Urinary bladder (tissue), 4 donors: ENCODE data around the gene AZU1. TPM values are rescaled to one million over a fixed set of nuclear protein-coding genes. Genes with fewer than 3 reads are reported as not detected.

ENCODE experiments used
- DNase-seq: peaks from one replicate; pipeline ENCODE4 v3.0.0-alpha.2; 2015; ENCODE audit errors: extremely low spot score
- H3K27ac ChIP-seq: one replicate; pipeline ENCODE4 v1.5.1; 2013; ENCODE audit warnings: low read depth, mild to moderate bottlenecking, moderate library complexity
- H3K36me3 ChIP-seq: one replicate; pipeline ENCODE4 v1.6.1; 2013; ENCODE audit warnings: mild to moderate bottlenecking, moderate library complexity; ENCODE audit not compliant: insufficient read depth
- H3K4me1 ChIP-seq: one replicate; pipeline ENCODE4 v1.6.1; 2013; ENCODE audit warnings: mild to moderate bottlenecking, moderate library complexity; ENCODE audit not compliant: insufficient read depth
- H3K4me3 ChIP-seq: one replicate; pipeline ENCODE4 v1.5.1; 2013; ENCODE audit warnings: low read depth, low read length
- WGBS: extraction: QIAGEN DNeasy Blood & Tissue Kit; methylation state at CpG from one replicate; pipeline ENCODE4 v1.1.7; 2013; 5-methylcytosine and 5-hydroxymethylcytosine counted together
- polyA plus RNA-seq: library from polyadenylated mRNA; stranded (reverse); fragments of 200-250 nt; gene quantifications from one replicate; pipeline ENCODE4 v1.2.3, GENCODE V29; 2013
- total RNA-seq: library from RNA; depleted of rRNA; stranded (reverse); fragments of >200 nt; gene quantifications from one replicate; pipeline ENCODE4 v1.2.3, GENCODE V29; 2014
- donor health status: healthy with polysubstance abuse.
- donor health status: healthy.

Gene AZU1
- total and polyA plus RNA-seq, 2 donors, result 0.15 TPM; not detected in 1

- Histone ChIP-seq H3K4me1 (no peaks in the 10 kb centered on the region), H3K36me3 (no peaks in the 10 kb centered on the region), H3K27ac (peak overlapping the region; percentile 38), H3K4me3 (no peak overlapping the region)
- WGBS, result 57% methylated on average over 8 of the region's 8 CpGs
- DNase-seq, result no peak
These were observed 35.9 kb upstream of the AZU1 start for GRCh38 chr19:791567-792305.

- Histone ChIP-seq H3K36me3 (no peaks in the 10 kb centered on the region), H3K27ac (peak overlapping the region; percentile 38), H3K4me3 (no peak overlapping the region), H3K4me1 (no peaks in the 10 kb centered on the region)
- 75% methylated on average over 16 of the region's 16 CpGs for WGBS
- DNase-seq, result no peak
These were observed 35.2 kb upstream of the AZU1 start for GRCh38 chr19:792306-792885.

DNA sequence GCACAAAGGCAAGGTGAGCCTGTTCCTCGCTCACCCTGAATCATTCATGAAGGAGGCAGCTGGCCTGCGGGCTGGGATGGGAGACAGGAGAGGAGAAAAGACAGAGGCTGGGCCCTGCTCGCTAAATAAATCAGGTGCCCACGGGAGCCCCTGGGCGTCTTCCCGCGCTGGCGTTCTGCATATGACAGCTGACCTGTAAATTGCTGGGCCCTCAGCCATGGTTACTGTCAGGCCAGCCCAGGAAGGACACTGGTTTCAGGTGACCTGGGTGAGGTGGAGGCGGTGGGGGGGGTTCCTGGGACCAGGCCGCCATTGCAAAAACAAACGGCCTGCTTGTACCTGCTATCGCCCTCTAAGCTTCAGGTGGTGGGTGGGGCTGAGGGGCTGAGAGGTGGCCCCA, 33.8 kb upstream of the AZU1 start:
- no peaks in the 10 kb centered on the region for H3K4me1 ChIP-seq
- WGBS, result 95% methylated on average over 12 of the region's 12 CpGs
- H3K36me3 ChIP-seq, result no peaks in the 10 kb centered on the region

GRCh38 chr19:795073-795611, 32.5 kb upstream of the AZU1 start:
- Histone ChIP-seq H3K36me3 (no peaks in the 10 kb centered on the region), H3K4me3 (no peak overlapping the region), H3K27ac (peak overlapping the region; percentile 13), H3K4me1 (no peaks in the 10 kb centered on the region)
- DNase-seq, result no peak
- 47% methylated on average over 28 of the region's 28 CpGs for WGBS

More for the DNA sequence above, 33.8 kb upstream of the AZU1 start:
- Histone ChIP-seq H3K27ac (no peak overlapping the region), H3K4me3 (no peak overlapping the region)
- DNase-seq, result no peak

DNA sequence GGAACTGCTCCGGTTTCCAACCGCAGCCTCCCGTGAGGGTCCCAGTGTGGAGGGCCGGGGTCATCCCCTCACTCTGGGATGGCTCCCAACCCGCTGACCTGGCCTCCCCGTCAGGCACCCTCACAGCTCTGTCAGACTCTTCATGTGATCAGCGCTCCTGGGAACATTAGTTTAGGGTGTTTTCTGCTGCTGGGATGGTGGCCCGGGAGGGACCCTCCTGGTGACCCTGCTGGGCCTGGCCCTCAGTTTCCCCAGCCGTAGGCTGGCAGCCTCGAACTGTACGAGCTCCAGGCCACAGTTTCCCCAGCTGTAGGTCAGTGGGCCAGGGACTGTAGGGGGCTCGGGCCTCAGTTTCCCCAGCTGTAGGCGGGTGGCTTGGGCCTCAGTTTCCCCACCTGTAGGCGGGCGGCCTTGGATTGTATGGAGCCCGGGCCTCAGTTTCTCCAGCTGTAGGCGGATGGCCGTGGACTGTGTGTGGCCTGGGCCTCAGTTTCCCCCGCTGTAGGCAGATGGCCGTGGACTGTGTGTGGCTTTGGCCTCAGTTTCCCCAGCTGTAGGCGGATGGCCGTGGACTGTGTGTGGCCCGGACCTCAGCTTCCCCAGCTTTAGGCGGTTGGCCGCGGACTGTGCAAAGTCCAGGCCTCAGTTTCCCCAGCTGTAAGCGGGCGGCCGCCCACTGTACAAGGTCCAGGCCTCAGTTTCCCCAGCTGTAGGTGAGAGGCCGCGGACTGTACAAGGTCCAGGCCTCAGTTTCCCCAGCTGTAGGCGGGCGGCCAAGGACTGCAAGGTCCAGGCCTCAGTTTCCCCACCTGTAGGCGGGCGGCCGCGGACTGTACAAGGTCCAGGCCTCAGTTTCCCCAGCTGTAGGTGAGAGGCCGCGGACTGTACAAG, 31.7 kb upstream of the AZU1 start:
- no peak for DNase-seq
- Histone ChIP-seq H3K4me3 (peak overlapping the region; percentile 50), H3K27ac (peak overlapping the region; percentile 67), H3K4me1 (no peaks in the 10 kb centered on the region), H3K36me3 (no peaks in the 10 kb centered on the region)
- 72% methylated on average over 39 of the region's 39 CpGs for WGBS

DNA sequence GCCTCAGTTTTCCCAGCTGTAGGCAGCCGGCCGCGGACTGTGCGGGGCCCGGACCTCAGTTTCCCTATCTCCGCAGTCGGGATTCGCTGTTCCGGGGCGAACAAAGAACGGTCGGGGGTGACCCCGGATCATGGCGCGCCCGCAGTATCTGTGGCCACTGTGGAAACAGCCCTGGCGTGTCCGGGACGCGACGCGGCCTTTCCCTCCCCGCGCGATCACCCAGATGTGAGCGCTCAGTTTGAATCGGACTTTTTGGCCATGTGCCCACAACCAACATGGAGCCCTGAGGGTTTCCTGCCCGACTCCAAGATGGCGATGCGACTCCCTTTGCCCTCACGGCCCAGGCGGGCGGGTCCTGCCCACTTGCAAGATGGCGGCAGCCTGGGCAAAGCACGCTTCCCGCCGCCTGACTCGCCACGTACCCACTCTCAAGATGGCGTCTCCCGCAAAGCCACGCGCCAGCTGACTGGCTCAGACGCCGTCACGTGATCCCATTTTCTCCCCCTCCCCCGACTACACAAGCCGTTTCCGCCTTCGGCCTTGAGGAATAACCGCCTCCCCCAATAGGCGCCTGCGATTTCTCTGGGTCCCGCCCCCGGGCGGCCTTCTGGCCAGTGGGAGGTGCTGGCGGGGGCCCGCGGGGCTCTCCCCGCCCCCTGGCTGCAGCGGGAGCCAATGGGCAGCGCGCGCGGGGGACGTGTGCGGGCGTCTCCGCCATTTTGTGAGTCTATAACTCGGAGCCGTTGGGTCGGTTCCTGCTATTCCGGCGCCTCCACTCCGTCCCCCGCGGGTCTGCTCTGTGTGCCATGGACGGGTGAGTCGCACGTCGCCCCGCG, 30.7 kb upstream of the AZU1 start, which contains the start of gene PTBP1:
Gene PTBP1 (plus strand): TSS at position 761 of the 836 bp plus-strand sequence. CDS start 46 bp downstream, at position 807.
- no peaks in the 10 kb centered on the region for H3K36me3 ChIP-seq
- H3K27ac ChIP-seq, result peak within 1 kb of the TSS; percentile 91
- peak within 1 kb of the TSS; percentile 92 for H3K4me3 ChIP-seq
- DNase-seq, result peak; percentile 100
- H3K4me1 ChIP-seq, result peaks cover 7% of the 10 kb centered on the region
- WGBS, result under 1% methylated on average over 83 of the region's 83 CpGs

- Histone ChIP-seq H3K27ac (peak overlapping the region; percentile 91), H3K4me3 (peak overlapping the region; percentile 92), H3K4me1 (peaks cover 7% of the 10 kb centered on the region), H3K36me3 (no peaks in the 10 kb centered on the region)
- DNase-seq, result no peak
- WGBS, result under 1% methylated on average over 126 of the region's 129 CpGs
These were observed 29.9 kb upstream of the AZU1 start for GRCh38 chr19:797528-798414.

GRCh38 chr19:798415-799075, 29.1 kb upstream of the AZU1 start:
- Histone ChIP-seq H3K4me3 (peak overlapping the region; percentile 92), H3K27ac (peak overlapping the region; percentile 30), H3K36me3 (no peaks in the 10 kb centered on the region), H3K4me1 (peaks cover 7% of the 10 kb centered on the region)
- no peak for DNase-seq
- 2% methylated on average over 44 of the region's 44 CpGs for WGBS

- WGBS, result 11% methylated on average over 28 of the region's 28 CpGs
These were observed 28.4 kb upstream of the AZU1 start for GRCh38 chr19:799076-799881.

DNA sequence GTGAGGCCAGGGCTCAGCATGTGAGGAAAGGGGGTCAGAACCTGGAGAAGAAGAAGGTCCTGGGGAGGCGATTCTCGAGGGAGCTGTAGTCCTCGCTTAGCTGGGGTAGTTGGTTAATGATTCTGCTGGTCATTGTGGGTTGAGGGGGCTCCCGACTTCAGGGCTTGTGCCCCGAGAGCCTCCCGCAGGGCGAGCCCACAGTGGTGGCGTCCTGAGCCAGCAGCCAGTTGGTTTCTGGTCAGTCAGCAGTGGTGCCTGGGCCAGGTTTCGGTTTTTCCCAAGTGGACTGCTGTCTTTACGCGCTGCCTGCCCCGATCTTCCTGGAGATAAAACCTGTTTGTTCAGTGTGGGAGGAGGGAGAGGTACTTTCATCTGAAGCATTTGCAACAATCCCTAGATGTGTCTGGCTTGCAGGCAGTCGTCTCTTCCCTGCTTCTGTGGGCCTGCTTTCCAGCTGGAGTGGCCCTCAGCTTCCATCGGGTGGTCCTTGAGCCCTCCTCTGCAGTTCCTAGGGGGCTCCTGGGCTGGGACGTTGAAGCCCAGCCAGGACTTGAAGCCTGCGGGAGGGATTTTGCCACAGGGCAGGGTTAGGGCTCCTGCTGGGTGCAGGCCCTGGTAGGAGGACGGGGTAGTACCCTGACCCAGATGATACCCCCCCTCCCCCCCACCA, 27.1 kb upstream of the AZU1 start:
- peaks cover 10% of the 10 kb centered on the region for H3K36me3 ChIP-seq
- no peak overlapping the region for H3K27ac ChIP-seq
- DNase-seq, result no peak
- peaks cover 7% of the 10 kb centered on the region for H3K4me1 ChIP-seq
- no peak overlapping the region for H3K4me3 ChIP-seq
- WGBS, result 42% methylated on average over 17 of the region's 17 CpGs

More at GRCh38 chr19:799076-799881, 28.4 kb upstream of the AZU1 start:
- Histone ChIP-seq H3K4me3 (peak overlapping the region; percentile 92), H3K27ac (no peak overlapping the region), H3K36me3 (peaks cover 1% of the 10 kb centered on the region), H3K4me1 (peaks cover 7% of the 10 kb centered on the region)
- no peak for DNase-seq
